Spleen (tissue), 11 donors: ENCODE measurements around the gene ITIH1. TPM values are rescaled to one million over a fixed set of nuclear protein-coding genes. Genes with fewer than 3 reads are reported as not detected.

Experiments used
- DNase-seq: peaks from one replicate; pipeline ENCODE4 v3.0.0-alpha.2; 2020
- H3K27ac ChIP-seq, 8 donors: fragments of 200-600 bp; sonication (generic) in 7 of 8; 1 replicate in 4 of 8; 2 replicates in 4 of 8; pipeline versions ENCODE4 v1.5.0 to v1.8.0; 2016 to 2021; ENCODE audit warnings: inconsistent platforms in 4 of 8, mild to moderate bottlenecking in 4 of 8, moderate library complexity in 1 of 8
- H3K27me3 ChIP-seq, 7 donors: fragments of 200-600 bp; sonication (generic) in 6 of 7; replicated peaks in 1 of 7; 1 replicate in 4 of 7; 2 replicates in 3 of 7; pipeline versions ENCODE4 v1.5.0 to v1.8.0; 2016 to 2021; ENCODE audit warnings: inconsistent platforms in 3 of 7, mild to moderate bottlenecking in 1 of 7
- H3K36me3 ChIP-seq, 6 donors: fragments of 200-600 bp; sonication (generic) in 5 of 6; 1 replicate in 4 of 6; 2 replicates in 2 of 6; pipeline versions ENCODE4 v1.5.0 to v1.8.0; 2016 to 2021; ENCODE audit warnings: inconsistent platforms in 2 of 6
- H3K4me1 ChIP-seq, 6 donors: fragments of 200-600 bp; sonication (generic) in 5 of 6; 1 replicate in 3 of 6; 2 replicates in 3 of 6; pipeline versions ENCODE4 v1.5.0 to v1.8.0; 2016 to 2021; ENCODE audit warnings: inconsistent platforms in 3 of 6
- H3K4me3 ChIP-seq, 8 donors: fragments of 200-600 bp; sonication (generic) in 7 of 8; 1 replicate in 4 of 8; 2 replicates in 4 of 8; pipeline versions ENCODE4 v1.5.0 to v1.8.0; 2016 to 2021; ENCODE audit warnings: inconsistent platforms in 4 of 8, mild to moderate bottlenecking in 4 of 8, moderate library complexity in 2 of 8
- H3K9me3 ChIP-seq, 8 donors: fragments of 200-600 bp; sonication (generic) in 7 of 8; 1 replicate in 4 of 8; 2 replicates in 4 of 8; pipeline versions ENCODE4 v1.5.0 to v1.8.0; 2016 to 2021; ENCODE audit warnings: inconsistent platforms in 4 of 8
- POLR2A ChIP-seq, 3 donors: fragments of 450-650 bp; IDR thresholded peaks; one replicate each; pipeline ENCODE4 v1.5.1; 2017; ENCODE audit warnings: antibody characterized with exemption in 3 of 3, mild to moderate bottlenecking in 1 of 3
- POLR2AphosphoS5 ChIP-seq, 3 donors: sonication (generic); formaldehyde crosslinking; IDR thresholded peaks; one replicate each; pipeline ENCODE4 v1.5.1; 2017; ENCODE audit warnings: antibody characterized with exemption in 3 of 3
- WGBS, 5 donors: extraction: QIAGEN DNeasy Blood & Tissue Kit in 3 of 5; methylation state at CpG; one replicate each; pipeline versions ENCODE4 v1.1.5 to v1.1.7; 2013 to 2018; 5-methylcytosine and 5-hydroxymethylcytosine counted together
- intact Hi-C: fragments of 100-400 bp; cut with DNase I; formaldehyde crosslinking; loops from one replicate; pipeline ENCODE4 v1.15.0; 2023; ENCODE audit warnings: low total_unique reads
- polyA plus RNA-seq, 3 donors: library from polyadenylated mRNA; stranded (reverse); fragments of 200-250 nt; gene quantifications; one replicate each; pipeline ENCODE4 v1.2.1, GENCODE V29; 2013
- total RNA-seq, 7 donors: library from RNA; depleted of rRNA in 3 of 7; stranded (reverse); fragments of >200 nt in 3 of 7; fragmentation: NEBNext Ultra II Directional in 4 of 7; extraction: Animal tissue kit (Norgen Biotek cat#: 25700) in 4 of 7; gene quantifications; one replicate each; pipeline versions ENCODE4 v1.1.0 to v1.2.1, GENCODE V29; 2016 to 2021
- TF ChIP-seq, protein P1 (sequence below), 11 experiments: fragments of 200-600 bp in 7 of 11; fragments of 450-650 bp in 4 of 11; sonication (generic) in 4 of 11; IDR thresholded peaks in 8 of 11; conservative IDR thresholded peaks in 3 of 11; 1 replicate in 7 of 11; 2 replicates in 4 of 11; pipeline versions ENCODE4 v1.4.0 to v1.8.0; 2016 to 2021; ENCODE audit warnings: antibody characterized with exemption in 11 of 11, inconsistent platforms in 4 of 11, mild to moderate bottlenecking in 1 of 11
- donor health status: healthy with polysubstance abuse.
- donor health status: DM: no; HTN: no; CAD: no; lungs with moderate emphysema.
- donor health status: DM: no; HTN: no; CAD: no.
- donor health status: Bipolar disorder and iron deficiency.
- donor health status: healthy.
- donor health status: DM: no; HTN: no; CAD: no.
- donor health status: DM: yes; HTN: yes; CAD: no.

The ITIH1 gene
- total and polyA plus RNA-seq, 10 donors, result 0.65 to 11.4 (median 2.6) TPM

- DNase-seq, result no peak
- intact Hi-C loops, result no loop called here
- peak overlapping the region in 6 of 8 donors; percentile 22 to 88 (median 86) for H3K27ac ChIP-seq
- no peaks in the 10 kb centered on the region for H3K27me3 ChIP-seq
- peak overlapping the region in 4 of 8 donors; percentile 82 to 93 (median 88) for H3K4me3 ChIP-seq
- H3K4me1 ChIP-seq, result peaks cover 9 to 34% (median 22%) of the 10 kb centered on the region in 6 donors
- peaks cover 0 to 19% (median 11%) of the 10 kb centered on the region in 6 donors for H3K36me3 ChIP-seq
- no peaks in the 10 kb centered on the region for H3K9me3 ChIP-seq
- TF ChIP-seq, protein P1, sequence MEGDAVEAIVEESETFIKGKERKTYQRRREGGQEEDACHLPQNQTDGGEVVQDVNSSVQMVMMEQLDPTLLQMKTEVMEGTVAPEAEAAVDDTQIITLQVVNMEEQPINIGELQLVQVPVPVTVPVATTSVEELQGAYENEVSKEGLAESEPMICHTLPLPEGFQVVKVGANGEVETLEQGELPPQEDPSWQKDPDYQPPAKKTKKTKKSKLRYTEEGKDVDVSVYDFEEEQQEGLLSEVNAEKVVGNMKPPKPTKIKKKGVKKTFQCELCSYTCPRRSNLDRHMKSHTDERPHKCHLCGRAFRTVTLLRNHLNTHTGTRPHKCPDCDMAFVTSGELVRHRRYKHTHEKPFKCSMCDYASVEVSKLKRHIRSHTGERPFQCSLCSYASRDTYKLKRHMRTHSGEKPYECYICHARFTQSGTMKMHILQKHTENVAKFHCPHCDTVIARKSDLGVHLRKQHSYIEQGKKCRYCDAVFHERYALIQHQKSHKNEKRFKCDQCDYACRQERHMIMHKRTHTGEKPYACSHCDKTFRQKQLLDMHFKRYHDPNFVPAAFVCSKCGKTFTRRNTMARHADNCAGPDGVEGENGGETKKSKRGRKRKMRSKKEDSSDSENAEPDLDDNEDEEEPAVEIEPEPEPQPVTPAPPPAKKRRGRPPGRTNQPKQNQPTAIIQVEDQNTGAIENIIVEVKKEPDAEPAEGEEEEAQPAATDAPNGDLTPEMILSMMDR (IDR thresholded peaks at IDR 0.05 in 8 of 11, conservative IDR thresholded peaks at IDR 0.05 in 3 of 11), result no peak
- TF ChIP-seq POLR2A (IDR thresholded peaks at IDR 0.05) (no peak), POLR2AphosphoS5 (IDR thresholded peaks at IDR 0.05) (no peak)
- 94 to 97% (median 95%) methylated on average over 10 of the region's 10 CpGs for WGBS, 5 donors
Observed at GRCh38 chr3:52771702-52772101, 5.7 kb upstream of the ITIH1 start.

DNA sequence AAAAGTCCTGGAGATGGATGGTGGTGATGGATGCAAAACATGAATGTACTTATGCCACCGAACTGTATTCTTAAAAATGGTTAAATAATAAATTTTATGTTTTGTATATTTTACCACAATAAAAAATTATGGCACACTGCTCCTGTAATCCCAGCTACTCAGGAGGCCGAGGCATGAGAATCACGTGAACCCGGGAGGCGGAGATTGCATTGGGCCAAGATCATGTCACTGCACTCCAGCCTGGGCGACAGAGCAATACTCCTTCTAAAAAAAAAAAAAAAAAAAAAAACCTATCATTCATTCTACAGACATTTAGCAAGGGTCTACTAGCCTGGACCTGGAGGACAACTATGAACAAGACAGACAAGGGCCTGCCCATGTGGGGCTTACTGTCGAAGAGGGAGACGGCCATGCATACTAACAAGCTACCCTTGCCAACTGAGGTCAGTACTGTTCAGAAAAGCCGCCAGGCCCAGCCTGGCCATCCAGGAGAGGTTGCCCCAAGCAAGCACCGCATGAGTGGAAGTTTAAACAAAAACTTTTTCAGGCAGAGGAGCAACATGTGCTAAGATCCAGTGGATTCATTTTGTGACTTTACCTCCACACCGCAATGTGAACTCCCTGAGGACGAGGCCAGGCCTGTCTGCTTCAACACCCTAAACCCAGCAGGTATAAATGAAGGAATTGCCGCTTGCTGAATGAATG lies 3.9 kb upstream of the ITIH1 start:
- whole genome bisulfite sequencing, 5 donors, result 91 to 96% (median 95%) methylated on average over 13 of the region's 13 CpGs
- intact Hi-C loops, result no loop called here
- Histone ChIP-seq H3K4me3 (no peak overlapping the region), H3K36me3 (peaks cover 0 to under 1% (median 0%) of the 10 kb centered on the region in 6 donors), H3K4me1 (peaks cover 9 to 29% (median 22%) of the 10 kb centered on the region in 6 donors), H3K27ac (no peak overlapping the region), H3K27me3 (no peaks in the 10 kb centered on the region), H3K9me3 (no peaks in the 10 kb centered on the region)
- no peak for DNase-seq
- TF ChIP-seq, protein P1 (IDR thresholded peaks at IDR 0.05 in 8 of 11, conservative IDR thresholded peaks at IDR 0.05 in 3 of 11), result no peak
- TF ChIP-seq POLR2A (IDR thresholded peaks at IDR 0.05) (no peak), POLR2AphosphoS5 (IDR thresholded peaks at IDR 0.05) (no peak)

DNA sequence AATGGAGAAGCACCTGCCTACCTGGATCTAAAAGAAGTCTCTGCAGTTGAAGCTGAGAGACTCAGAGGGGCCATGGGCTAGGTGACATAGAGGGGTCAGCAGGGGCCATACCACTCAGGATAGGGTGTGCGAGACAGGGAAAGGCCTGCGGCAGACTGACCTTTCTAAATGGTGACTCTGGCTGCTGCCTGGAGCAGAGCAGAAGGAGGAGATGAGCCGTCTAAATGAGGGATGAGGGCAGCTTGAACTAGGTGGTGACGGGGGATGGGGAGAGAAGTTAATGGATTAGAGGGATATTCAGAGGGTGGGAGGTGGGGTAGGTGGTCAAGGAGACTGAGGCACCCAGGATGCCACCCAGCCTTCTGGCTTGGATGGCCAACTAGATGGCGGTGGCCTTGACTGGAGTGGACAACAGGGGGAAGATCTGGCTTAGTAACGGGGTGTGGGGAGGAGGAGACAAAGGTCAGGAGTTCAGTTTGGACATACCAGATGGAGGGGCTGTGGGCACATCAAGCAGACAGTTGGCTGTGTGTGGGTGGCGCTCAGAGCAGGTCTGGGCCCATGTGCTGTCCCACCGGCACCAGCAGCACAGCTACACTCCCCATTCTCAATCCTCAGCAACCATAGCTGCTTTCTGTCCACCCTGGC lies 3.2 kb upstream of the ITIH1 start:
- WGBS, 5 donors, result 79 to 91% (median 86%) methylated on average over 8 of the region's 8 CpGs
- Histone ChIP-seq H3K27me3 (no peaks in the 10 kb centered on the region), H3K4me1 (peaks cover 9 to 26% (median 21%) of the 10 kb centered on the region in 6 donors), H3K36me3 (no peaks in the 10 kb centered on the region), H3K9me3 (no peaks in the 10 kb centered on the region), H3K27ac (no peak overlapping the region), H3K4me3 (no peak overlapping the region)
- DNase-seq, result no peak
- intact Hi-C loops, result no loop called here
- TF ChIP-seq, protein P1 (IDR thresholded peaks at IDR 0.05 in 8 of 11, conservative IDR thresholded peaks at IDR 0.05 in 3 of 11), result no peak
- TF ChIP-seq POLR2A (IDR thresholded peaks at IDR 0.05) (no peak), POLR2AphosphoS5 (IDR thresholded peaks at IDR 0.05) (no peak)
